ENCODE data around the gene HTR3D.
"Not testable (repeated sequence)": the region's sequence is repeated elsewhere in the genome, so short reads cannot be mapped to it uniquely, and the experiment has no call there.

HTR3D gene

GRCh38 chr3:184016811-184017671 is 14.5 kb upstream of the HTR3D start:
- peak; percentile 16 to 73 for DNase-seq

- DNase-seq, result peak; percentile 84 to 97
These were observed 13.7 kb upstream of the HTR3D start, which contains the start of gene ABCC5 for GRCh38 chr3:184017672-184018423. TSS of gene ABCC5 (minus strand) at chr3:184017884. CDS start at chr3:184014392, 3,492 bp downstream.

GRCh38 chr3:184018424-184018973 is 13.0 kb upstream of the HTR3D start:
- no peak for DNase-seq

- no peak for DNase-seq
These were observed 9.2 kb upstream of the HTR3D start for GRCh38 chr3:184022323-184022722.

DNA sequence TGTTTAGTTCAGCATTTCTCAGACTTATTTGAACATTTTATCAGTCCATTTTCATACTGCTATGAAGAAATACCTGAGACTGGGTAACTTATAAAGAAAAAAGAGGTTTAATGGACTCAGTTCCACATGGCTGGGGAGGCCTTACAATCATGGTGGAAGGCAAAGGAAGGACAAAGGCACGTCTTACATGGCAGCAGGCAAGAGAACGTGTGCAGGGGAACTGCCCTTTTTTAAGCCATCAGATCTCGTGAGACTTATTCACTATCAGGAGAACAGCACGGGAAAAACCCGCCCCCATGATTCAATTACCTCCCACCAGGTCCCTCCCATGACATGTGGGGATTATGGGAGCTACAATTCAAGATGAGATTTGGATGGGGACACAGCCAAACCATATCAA is 6.3 kb upstream of the HTR3D start:
- not testable (repeated sequence) for DNase-seq

GRCh38 chr3:184028275-184028890 is 3.2 kb upstream of the HTR3D start:
- DNase-seq, result not testable (repeated sequence)

- no peak for DNase-seq
These were observed 2.1 kb upstream of the HTR3D start for GRCh38 chr3:184029443-184029842.

GRCh38 chr3:184030536-184030935 is 1.0 kb upstream of the HTR3D start:
- DNase-seq, result no peak

DNA sequence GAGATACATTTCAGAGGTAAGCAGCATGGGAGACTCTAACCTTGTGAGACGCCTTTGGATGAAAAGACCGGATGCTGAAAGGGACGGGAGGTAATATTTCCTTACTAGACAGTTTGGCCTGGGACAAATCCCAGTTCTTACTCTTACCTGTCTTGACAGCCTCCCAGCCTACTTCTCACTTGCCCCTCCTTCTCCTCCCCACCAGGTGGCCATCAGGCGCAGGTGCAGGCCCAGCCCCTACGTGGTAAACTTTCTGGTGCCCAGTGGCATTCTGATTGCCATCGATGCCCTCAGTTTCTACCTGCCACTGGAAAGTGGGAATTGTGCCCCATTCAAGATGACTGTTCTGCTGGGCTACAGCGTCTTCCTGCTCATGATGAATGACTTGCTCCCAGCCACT is 6.3 kb downstream of the HTR3D start:
- DNase-seq, result no peak

DNA sequence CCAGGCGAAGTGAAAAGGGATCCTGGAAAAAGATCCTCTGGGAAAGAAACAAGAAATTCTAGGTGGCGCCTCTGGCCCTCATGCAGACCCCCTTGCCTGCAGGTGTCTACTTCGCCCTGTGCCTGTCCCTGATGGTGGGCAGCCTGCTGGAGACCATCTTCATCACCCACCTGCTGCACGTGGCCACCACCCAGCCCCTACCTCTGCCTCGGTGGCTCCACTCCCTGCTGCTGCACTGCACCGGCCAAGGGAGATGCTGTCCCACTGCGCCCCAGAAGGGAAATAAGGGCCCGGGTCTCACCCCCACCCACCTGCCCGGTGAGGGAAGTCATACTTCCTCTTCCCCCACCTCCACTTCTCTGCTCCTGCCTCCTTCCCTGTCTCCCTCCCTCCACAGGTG is 6.8 kb downstream of the HTR3D start:
- DNase-seq, result not testable (repeated sequence)

DNA sequence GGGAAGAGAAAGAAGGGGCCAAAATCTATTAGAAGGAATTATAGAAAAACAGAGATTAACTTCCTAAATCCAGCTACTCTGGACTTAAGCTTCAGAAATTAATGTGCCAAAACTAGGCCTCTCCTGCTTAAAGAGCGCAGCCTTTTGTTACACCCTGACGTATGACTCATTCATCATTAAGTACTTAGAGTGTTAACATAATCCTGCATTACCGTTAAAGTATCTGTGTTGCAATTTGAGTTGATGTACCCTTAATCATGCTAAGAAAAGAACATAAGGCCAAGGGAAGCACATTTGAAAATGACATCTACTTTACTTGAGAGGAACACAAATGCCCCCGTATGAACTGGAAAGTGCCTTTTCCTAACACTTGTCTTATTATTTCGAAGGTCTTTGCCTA is 7.9 kb downstream of the HTR3D start:
- DNase-seq, result no peak

DNA sequence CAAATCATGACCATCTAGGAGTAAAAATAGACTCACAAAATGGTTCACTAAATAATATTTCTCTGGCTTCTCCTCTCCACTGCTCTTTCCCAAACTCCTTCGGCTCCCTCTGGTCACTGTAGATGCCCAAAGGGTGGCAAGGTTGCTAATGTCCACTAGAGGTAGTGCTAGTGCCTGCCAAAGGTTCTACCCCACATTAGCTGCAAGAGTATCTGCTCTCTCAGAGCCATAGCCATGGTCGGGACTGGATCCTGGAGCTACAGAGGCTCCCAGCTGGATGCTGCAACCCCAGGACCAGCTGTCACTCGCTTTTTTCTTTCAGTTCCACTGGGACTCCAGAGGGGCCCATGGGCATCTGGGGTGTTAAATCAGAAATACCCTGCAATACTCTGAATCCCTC is 8.5 kb downstream of the HTR3D start:
- DNase-seq, result no peak

GRCh38 chr3:184042617-184043016 is 11.1 kb downstream of the HTR3D start:
- DNase-seq, result no peak

DNA sequence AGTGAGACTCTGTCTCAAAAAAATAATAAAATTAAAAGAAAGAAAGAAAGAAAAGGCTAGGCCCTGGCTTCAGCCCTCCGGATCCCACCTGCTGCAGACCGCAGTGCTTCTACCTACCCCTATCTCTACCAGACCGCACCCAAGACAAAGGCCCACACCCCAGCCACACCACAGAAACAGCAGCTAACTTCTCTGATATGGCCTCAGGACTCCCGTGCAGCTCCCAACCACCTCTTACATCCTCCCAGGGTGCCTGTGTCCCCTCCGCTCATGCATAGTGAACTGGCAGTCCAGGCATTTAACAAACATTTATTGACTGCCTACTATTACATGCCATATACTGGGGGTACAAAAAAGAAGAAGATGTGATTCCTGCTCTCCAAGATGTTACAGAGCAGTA is 14.5 kb downstream of the HTR3D start:
- no peak for DNase-seq

- no peak for DNase-seq
These were observed 18.8 kb downstream of the HTR3D start for GRCh38 chr3:184050217-184050847.

DNA sequence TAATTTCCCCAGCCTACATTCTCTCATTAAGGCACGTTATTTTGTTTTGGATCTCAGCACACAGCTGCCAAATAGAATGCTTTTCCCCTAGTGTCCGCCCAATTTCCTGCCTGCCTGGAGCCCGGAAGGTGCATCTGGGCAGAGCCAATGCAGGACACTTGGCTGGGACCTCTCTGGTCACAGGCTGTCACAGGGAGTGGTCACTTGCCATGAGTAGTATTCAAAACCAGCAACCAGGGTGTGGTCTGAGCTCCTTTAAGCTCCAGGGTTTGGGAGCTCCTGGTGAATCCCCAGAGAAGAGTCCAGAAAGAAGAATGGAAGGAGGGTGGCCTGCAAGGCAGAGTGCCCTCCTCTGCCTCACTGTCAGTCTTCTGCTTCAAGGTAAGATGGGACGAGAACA is 21.2 kb downstream of the HTR3D start, which contains the start of gene HTR3C:
Gene HTR3C (plus strand): TSS at position 281 of the 400 bp plus-strand sequence. CDS start 34 bp downstream, at position 315.
- DNase-seq, result no peak

DNA sequence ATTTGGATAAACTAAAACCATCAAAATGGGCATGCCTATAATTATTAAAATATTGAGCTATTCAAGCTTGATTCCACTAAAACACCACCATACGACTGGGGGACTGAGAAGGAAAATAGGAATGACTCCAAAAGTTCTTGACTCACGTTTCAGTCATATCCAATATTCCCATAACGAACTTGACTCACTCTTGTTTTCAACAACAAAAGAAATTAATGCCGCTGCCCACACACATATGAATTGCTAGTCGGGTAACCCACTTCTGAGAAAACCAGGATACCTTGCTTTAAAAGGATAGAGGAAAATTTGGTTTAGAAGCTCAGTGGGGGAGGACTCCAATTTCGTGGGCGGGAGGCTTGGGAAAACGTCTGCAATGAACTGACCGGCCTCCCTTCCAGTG is 26.5 kb downstream of the HTR3D start:
- no peak for DNase-seq

GRCh38 chr3:184059424-184059823 is 27.9 kb downstream of the HTR3D start:
- DNase-seq, result no peak

GRCh38 chr3:184062637-184063036 is 31.1 kb downstream of the HTR3D start:
- DNase-seq, result no peak

GRCh38 chr3:184066211-184066610 is 34.7 kb downstream of the HTR3D start:
- DNase-seq, result no peak

DNA sequence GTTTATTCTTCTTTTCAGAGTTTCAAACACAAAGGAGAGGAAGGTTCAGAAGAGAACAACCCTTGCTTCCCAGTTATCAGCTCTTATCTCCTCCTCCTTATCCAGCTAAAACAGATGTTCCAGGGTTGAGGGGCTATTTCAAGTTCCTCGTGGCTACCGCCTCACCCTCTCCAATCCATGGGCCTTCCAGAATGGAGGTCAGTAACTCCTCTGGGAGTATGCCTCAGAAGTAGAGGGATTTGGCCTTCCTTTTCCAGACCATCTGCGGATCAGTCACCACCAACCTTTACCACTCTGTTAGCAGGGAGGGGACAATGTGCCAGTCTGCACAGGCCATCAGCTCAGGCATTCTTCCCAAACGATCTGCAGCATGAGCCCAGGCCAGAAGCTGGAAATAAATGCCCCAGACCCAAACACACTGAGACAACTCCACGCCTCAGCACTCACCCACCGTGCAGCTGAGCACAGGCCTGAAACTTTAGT is 36.1 kb downstream of the HTR3D start:
- no peak for DNase-seq

DNA sequence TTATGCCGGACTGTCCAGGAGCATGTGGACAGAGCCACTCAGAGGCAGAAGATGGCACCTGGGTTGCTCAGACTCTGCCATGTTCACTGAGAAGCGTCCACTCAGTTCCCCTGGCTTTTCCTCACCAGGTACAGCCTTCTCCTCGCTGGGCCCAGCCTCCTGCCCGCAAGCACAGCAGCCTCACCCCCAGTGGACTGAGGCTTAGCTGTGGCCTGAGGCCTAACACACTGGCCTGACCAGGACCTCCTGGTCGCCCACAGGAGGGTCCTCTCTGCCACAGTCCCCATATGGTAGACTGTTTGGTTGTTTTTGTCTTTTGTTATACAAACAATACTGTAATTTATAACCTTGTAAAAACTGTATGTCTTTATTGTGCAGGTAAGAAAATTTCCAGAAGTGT is 36.8 kb downstream of the HTR3D start:
- no peak for DNase-seq

All from NCI-H446 (cell line).